ENCODE data around the gene SRSF4.

DNA sequence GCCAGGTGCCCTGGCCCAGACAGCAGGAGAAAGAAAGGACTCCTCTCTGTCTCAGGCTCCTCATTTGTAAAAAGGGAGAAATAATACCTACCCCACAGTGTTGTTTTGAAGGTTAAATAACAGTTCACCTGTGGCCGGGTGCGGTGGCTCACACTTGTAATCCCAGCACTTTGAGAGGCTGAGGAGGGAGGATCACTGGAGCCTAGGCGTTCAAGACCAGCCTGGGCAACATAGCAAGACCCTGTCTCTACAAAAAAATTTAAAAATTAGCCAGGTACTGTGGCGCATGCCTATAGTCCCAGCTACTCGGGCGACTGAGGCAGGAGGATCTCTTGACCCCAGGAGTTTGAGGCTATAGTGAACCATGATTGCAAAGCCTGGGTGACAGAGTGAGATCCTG lies 55.5 kb downstream of the SRSF4 start:
- TF ChIP-seq, protein P1, sequence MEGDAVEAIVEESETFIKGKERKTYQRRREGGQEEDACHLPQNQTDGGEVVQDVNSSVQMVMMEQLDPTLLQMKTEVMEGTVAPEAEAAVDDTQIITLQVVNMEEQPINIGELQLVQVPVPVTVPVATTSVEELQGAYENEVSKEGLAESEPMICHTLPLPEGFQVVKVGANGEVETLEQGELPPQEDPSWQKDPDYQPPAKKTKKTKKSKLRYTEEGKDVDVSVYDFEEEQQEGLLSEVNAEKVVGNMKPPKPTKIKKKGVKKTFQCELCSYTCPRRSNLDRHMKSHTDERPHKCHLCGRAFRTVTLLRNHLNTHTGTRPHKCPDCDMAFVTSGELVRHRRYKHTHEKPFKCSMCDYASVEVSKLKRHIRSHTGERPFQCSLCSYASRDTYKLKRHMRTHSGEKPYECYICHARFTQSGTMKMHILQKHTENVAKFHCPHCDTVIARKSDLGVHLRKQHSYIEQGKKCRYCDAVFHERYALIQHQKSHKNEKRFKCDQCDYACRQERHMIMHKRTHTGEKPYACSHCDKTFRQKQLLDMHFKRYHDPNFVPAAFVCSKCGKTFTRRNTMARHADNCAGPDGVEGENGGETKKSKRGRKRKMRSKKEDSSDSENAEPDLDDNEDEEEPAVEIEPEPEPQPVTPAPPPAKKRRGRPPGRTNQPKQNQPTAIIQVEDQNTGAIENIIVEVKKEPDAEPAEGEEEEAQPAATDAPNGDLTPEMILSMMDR (IDR thresholded peaks at IDR 0.05): no peak
- no peak for TF ChIP-seq POLR2A (IDR thresholded peaks at IDR 0.05)

Measured in testis (tissue), 2 donors.